GM21526 (cell line): Measurements from ENCODE around the gene KAZALD1.

Experiments
- ATAC-seq: cut with Tn5 transposase; IDR thresholded peaks from one replicate; pipeline ENCODE4 v1.9.1; 2021; ENCODE audit warnings: moderate library complexity; ENCODE audit not compliant: unreplicated experiment, low FRiP score

KAZALD1 gene

GRCh38 chr10:101091546-101092290, 29.9 kb downstream of the KAZALD1 start:
- no peak for ATAC-seq

- no peak for ATAC-seq
Observed at GRCh38 chr10:101092881-101093354, 31.1 kb downstream of the KAZALD1 start.

- no peak for ATAC-seq
Observed at GRCh38 chr10:101094121-101094879, 32.5 kb downstream of the KAZALD1 start.

- no peak for ATAC-seq
Observed at GRCh38 chr10:101095004-101095403, 33.2 kb downstream of the KAZALD1 start.

- peak; percentile 87 for ATAC-seq
Observed at GRCh38 chr10:101095550-101096213, 33.9 kb downstream of the KAZALD1 start.

- ATAC-seq: no peak
Observed at GRCh38 chr10:101096378-101096777, 34.6 kb downstream of the KAZALD1 start.

GRCh38 chr10:101097881-101098280, 36.1 kb downstream of the KAZALD1 start:
- no peak for ATAC-seq

- no peak for ATAC-seq
Observed at GRCh38 chr10:101099901-101100300, 38.1 kb downstream of the KAZALD1 start.

GRCh38 chr10:101101372-101101881, 39.6 kb downstream of the KAZALD1 start:
- no peak for ATAC-seq

GRCh38 chr10:101103430-101103829, 41.6 kb downstream of the KAZALD1 start:
- no peak for ATAC-seq

- ATAC-seq: no peak
Observed at GRCh38 chr10:101106351-101106750, 44.6 kb downstream of the KAZALD1 start.

- ATAC-seq: no peak
Observed at GRCh38 chr10:101107771-101108170, 46.0 kb downstream of the KAZALD1 start.

GRCh38 chr10:101110856-101111523, 49.2 kb downstream of the KAZALD1 start:
- no peak for ATAC-seq

- ATAC-seq: no peak
Observed at GRCh38 chr10:101111547-101111946, 49.8 kb downstream of the KAZALD1 start.

GRCh38 chr10:101112799-101113594, 51.2 kb downstream of the KAZALD1 start:
- ATAC-seq: no peak

- no peak for ATAC-seq
Observed at GRCh38 chr10:101113890-101114403, 52.2 kb downstream of the KAZALD1 start.

- no peak for ATAC-seq
Observed at GRCh38 chr10:101114646-101115045, 52.9 kb downstream of the KAZALD1 start.
